HG03135 (cell line): Measurements from ENCODE around the gene HERC2.
"Not testable (repeated sequence)": the region's sequence is repeated elsewhere in the genome, so short reads cannot be mapped to it uniquely, and the experiment has no call there.

Experiments
- ATAC-seq: cut with Tn5 transposase; IDR thresholded peaks from one replicate; pipeline ENCODE4 v1.9.1; 2021; ENCODE audit warnings: mild to moderate bottlenecking, moderate library complexity; ENCODE audit not compliant: unreplicated experiment

HERC2 gene

DNA sequence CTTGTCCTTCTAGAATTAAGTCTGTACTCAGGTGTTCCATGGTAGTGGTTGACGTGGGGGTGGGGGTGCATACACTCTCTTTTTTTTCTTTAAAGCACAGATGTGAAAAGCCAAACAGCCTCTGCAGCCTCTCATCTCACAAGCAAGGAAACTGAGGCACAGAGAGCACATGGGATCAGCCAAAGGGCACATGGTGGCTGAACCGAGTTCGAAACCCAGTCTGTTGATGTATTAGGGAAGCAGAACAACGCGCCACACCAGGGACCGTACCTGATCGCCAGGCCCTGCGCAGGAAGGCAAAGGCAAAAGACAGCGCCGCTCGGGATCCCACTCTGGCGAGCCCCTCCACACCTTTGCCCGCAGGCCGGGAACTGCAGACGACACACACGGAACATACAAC lies 47.3 kb downstream of the HERC2 start:
- no peak for ATAC-seq

DNA sequence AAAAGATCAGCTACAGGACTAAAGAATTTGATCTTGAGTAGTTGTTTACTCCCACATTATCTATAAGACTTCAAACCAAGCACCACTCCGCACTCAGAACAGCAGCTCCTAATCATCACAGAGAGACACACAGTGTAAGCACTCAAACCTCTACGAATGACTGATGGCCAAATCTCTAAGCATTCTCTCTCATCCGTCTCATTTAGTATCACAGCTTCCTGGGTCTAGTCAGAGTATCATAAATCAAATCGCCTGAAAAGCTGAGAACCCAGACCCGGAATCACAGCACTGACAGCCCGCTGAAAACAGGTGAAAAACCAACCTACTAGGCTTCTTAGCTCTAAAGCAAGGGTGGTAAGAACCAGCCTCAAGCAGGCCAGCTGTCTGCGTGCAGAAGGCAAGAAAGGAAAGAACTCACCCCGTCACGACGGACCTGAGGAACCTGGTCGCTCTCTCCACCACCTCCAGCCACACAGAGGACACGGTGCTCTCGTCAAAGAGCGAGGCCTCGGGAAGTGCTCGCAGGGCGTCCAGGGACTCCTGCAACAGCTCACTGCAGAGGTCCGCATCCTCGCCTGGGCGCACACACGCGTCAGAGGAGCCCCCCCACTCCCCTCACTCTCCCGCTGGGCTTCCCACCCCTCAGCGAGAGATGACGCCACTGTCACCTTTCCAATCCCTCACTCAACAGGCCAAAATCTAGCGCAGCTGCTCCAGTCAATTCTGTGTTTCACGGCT lies 47.9 kb downstream of the HERC2 start:
- ATAC-seq: no peak

- no peak for ATAC-seq
Measured at GRCh38 chr15:28273468-28273867, 48.5 kb downstream of the HERC2 start.

DNA sequence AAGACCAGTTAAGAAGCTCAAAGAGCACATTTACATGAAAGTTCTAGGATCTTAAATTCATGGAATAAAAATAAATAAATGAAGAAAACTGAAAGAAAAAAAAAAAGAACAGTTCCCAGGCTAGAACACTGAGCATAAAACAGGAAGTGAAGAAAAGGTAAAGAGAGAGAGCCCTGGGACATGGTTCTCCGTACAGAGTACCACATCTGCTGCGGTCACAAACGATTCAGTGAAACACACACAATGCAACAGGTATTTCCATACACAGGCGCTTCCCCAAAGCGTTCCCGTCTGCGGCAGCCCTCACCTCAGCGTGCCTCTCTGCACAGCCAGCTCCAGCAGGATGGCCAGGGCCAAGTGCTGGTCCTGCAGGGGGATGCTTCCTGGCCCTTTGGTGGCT lies 49.4 kb downstream of the HERC2 start:
- no peak for ATAC-seq

DNA sequence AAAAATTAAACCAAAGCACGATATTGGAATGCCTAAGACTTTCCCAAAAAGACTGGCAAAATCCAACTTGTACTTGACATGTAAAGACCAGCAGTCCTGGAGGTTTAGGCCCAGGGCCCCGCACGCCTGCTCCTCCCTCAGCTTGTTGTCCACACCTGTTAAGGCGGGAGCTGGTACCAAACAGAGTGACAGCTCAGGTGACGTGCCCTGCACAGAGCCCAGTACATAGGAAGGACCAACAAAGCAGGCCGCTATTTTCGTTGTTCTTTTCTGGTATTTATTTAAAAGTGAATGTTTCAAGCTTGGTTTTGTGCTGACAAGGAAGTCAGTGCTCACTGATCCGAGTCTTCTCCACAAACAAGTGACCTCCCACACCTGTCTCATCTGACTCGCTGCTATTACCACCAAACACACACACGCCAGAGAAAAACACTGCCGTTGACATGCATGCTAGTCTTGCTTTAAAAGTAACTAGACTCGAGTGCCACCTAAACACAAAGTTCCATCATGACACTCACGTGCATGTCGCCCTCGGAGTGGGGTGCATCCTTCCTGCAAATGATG lies 50.2 kb downstream of the HERC2 start:
- ATAC-seq: no peak

DNA sequence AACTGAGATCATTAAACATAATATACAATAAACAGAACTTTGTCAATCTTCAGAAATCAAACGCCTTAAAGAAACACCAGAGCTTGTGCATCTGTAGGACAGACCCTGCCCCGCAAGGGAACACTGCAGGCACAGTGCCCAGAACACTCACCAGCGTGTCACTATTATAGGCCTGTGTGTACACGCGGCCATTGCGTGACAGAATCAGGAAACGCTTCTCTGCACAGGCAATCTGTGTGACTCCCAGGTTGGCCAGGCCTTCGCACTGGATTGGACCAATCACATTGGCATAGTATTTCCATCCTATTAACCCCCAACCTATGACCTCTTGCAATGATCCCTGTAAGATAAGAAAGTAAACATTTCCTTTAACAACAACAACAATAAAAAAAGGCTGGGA lies 52.9 kb downstream of the HERC2 start:
- ATAC-seq: no peak

DNA sequence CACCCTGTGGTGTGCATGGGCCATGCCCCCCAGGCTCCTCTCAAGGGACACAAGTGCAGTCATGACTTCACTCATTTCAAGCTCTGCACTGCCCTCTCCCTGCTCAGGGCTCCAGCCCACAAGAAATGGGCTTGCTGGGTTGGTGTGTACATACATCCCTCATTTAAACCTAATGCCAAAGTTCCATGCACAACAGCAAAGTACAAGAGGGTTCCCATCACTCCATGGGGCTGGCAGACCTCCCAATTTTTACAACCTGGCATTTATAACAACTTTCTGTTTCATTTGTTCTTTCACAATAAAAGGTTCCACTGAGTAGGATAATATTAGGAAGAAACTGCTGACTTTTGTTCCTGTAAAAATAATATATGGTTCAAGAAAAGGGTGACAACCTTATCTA lies 54.3 kb downstream of the HERC2 start:
- no peak for ATAC-seq

DNA sequence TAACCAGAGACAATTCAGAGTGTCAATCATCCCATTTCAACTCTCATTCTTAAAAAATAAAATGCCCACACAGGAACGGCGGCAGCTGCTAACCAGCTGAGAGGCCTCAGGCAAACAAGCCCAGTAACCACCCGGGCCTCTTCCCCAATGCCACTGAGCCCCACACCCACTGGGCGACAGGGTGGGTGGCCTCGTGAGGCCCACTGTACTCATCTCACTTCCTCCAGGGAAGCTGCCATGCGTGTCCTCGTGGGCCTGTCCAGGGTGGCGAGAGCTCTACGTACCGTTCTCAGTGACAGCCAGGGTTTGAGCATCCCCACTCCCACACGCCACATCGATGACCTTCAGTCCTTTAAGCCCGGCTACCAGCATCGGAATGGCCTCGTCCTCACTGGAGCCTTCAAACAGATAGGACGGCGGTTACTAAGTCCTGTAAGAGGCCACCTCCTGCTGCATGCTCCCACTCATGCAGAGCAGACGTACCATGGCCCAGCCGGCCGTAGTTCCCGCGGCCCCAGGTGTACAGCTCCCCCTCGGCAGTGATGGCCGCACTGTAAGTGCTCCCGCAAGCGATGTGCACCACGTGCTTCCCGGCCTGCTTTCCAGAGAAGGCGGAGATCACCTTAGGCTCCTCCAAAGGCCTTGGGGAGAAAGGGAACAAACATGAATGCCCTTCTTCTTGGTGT lies 56.5 kb downstream of the HERC2 start:
- no peak for ATAC-seq

GRCh38 chr15:28264166-28264565 lies 57.8 kb downstream of the HERC2 start:
- ATAC-seq: no peak

GRCh38 chr15:28262438-28262837 lies 59.5 kb downstream of the HERC2 start:
- ATAC-seq: no peak

DNA sequence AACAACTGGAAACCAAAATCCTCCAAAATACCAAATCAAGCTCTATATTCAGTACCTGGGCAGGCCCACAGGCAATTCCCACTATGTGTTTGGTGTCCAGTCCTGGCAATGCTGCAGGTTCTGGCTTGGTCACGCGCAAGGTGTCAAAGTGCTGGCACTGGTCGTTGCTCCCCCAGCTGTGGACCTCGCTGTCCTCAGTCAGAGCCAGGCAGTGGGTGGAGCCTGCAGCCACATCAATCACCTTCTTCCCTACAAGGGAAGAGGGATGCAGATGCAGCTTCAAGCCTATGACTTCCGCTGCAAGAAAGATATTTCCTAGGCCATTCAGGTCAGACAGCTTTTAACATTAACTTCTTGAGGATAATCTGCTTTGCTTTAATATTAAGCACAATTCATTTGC lies 61.3 kb downstream of the HERC2 start:
- ATAC-seq: no peak

GRCh38 chr15:28260317-28260716 lies 61.7 kb downstream of the HERC2 start:
- ATAC-seq: no peak

DNA sequence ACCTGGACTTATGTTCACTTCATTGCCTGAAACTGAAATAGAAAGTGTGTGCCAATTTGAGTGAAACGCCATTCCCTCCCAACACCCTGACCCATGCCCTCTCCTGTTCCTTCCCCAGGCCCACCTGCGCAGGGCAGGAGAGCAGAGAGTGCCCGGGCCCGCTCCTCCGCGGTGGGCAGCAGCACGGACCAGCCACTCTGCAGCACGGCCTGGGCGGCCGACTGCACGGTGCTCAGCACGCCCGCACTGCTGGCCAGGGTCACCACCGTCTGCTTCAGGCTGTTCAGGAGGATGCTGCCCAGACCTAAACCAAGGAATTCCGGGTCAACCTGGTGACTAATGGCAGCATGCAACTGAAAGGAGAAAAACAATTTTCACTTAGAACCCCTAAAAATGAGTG lies 66.0 kb downstream of the HERC2 start:
- ATAC-seq: no peak

GRCh38 chr15:28252831-28253230 lies 69.1 kb downstream of the HERC2 start:
- no peak for ATAC-seq

DNA sequence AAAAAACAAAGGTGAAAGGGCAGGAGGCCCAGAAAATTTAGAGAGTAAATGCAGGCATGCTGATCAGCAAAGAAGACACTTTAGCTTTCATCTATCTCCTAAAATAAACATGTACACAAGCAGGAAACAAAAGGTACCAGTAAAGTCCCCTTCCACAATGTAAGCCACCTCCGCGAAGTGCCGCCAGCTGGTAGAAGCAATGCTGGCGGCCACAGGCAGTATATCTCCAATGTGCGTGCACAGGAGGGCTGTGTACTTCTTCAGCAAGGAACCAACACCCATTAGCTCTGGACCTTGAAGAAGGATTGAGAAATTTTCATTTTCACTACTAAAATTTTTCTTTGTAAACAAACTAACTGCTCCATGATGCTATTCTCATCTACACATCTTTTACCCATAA lies 75.4 kb downstream of the HERC2 start:
- ATAC-seq: no peak

- no peak for ATAC-seq
Measured at GRCh38 chr15:28243901-28244300, 78.1 kb downstream of the HERC2 start.

- ATAC-seq: no peak
Measured at GRCh38 chr15:28243399-28243798, 78.6 kb downstream of the HERC2 start.

- not testable (repeated sequence) for ATAC-seq
Measured at GRCh38 chr15:28238296-28238695, 83.7 kb downstream of the HERC2 start.

GRCh38 chr15:28231743-28232142 lies 90.2 kb downstream of the HERC2 start:
- ATAC-seq: not testable (repeated sequence)

DNA sequence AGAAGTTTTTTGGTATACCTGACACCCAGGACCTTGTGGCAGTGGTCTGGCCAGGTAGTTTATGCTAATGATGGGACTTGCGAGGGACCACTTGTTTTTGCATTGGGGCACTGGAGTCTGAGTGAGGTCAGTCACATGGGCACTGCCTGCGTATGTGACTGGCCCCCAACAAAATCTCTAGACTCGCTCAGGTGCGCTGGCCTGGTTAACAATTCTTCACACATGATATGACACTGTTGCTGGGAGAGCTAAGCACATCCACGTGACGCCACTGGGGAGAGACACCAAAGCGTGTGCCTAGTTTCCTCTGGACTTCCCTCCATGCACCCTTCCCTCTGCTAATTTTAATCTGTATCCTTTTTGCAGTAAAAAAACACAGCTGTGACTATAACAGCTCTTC lies 90.6 kb downstream of the HERC2 start:
- not testable (repeated sequence) for ATAC-seq

DNA sequence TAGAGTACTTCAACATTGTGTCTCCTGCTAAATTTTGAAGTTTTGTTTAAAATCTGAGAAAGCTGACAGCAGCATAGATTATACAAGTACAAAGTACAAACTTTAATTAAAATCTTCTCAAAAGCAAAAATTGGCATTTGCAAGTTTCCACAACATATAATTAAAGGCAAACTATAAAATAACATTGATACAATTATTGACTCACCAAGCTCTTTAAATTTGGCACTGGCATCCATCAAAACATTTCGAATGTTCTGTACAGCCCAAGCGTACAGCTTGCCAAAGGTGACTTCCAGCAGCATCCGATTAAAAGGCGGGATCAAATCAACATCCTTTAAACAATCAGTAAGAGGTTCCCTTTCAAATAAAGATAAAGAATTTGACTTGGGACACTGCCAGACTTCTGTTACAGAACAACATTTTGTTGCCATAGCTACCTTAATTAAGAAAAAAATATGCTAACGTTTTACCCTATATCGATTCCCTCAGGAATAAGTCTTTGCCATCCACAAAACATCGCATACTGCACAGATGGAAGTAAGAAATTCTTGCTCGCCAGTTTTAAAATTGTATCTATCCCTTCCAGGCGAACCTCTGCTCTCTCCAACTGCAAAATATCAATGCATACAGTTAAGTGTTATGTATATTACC lies 92.9 kb downstream of the HERC2 start:
- not testable (repeated sequence) for ATAC-seq

DNA sequence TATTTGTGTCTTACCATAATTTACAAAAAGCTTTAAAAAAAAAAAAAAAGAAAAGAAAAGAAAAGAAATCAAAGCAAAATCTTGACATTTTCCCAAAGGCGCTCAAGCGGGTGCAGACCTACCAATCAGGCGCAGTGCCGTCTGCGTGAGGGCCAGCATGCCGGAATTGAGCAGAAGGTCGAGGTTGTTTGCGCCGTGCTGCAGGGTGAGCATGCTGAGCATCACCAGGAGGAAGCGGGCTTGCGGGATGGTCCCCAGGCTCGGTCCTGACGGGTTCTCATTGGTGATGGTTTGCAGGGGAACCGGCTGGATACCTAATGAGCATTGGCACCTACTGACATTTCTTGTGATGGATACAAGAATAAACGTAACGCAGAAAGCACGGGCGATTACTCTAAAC lies 93.9 kb downstream of the HERC2 start:
- no peak for ATAC-seq
